GM21423 (cell line): ENCODE data around the gene TCL1B.
"Not testable (repeated sequence)": the region's sequence is repeated elsewhere in the genome, so short reads cannot be mapped to it uniquely, and the experiment has no call there.

Experiments used
- ATAC-seq: cut with Tn5 transposase; IDR thresholded peaks from one replicate; pipeline ENCODE4 v1.9.1; 2021; ENCODE audit warnings: mild to moderate bottlenecking, moderate library complexity; ENCODE audit not compliant: unreplicated experiment

Gene TCL1B

DNA sequence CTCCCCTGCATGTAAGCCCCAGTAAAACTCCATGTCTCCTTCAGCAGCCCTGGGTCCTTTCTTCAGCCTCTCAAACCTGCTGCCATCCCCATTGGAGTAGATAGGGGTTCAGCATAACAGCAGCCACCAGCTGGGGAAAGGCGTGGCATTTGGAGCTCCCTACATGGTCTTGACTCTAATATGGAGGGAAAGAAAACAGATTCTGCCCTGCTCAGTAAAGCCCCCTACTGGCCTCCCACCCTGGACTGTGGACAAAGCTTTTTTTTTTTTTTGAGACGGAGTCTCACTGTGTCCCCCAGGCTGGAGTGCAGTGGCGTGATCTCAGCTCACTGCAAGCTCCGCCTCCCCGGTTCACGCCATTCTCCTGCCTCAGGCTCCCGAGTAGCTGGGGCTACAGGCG, 20.7 kb upstream of the TCL1B start:
- not testable (repeated sequence) for ATAC-seq

DNA sequence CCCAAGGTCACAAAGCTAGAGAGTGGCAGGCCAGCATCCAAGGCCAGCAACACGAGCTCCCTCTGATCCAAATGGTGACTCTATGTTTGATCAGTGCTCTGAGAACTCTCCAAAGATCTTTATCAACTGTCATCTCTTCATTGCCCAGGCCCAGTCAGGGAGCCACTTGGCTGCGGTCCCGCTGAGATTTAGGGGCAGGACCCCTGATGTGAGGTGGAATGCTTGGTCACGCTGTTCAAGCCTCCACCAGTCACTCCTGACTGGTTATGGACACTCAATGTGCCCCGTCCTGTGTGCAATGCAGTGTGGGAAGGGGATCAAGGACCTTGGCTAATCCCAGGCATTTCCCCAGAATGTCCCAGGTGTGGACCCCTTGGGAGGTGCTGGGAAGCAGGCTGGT, 19.8 kb upstream of the TCL1B start:
- ATAC-seq: no peak

DNA sequence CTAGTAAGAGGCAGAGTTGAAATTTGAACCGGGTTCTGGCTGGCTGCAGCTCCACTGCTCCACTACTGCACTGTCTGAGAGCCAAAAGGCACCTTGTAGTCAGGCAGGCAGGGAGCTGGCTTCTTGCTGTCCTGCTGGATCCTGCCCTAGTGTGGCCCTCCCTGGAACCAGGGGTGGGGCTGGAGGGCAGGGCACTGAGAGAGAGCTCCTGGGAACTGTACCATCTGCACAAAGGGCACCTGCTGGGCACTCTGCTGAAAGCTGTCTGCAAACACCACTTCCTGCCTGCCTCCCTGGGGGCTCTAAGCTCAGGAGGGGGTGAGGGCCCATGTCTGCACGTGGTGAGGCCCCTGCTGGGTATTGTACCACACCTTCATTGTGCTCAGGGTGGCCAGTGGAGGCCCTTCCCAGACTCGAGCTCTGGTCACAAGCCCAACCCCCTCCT, 19.0 kb upstream of the TCL1B start:
- ATAC-seq: no peak

DNA sequence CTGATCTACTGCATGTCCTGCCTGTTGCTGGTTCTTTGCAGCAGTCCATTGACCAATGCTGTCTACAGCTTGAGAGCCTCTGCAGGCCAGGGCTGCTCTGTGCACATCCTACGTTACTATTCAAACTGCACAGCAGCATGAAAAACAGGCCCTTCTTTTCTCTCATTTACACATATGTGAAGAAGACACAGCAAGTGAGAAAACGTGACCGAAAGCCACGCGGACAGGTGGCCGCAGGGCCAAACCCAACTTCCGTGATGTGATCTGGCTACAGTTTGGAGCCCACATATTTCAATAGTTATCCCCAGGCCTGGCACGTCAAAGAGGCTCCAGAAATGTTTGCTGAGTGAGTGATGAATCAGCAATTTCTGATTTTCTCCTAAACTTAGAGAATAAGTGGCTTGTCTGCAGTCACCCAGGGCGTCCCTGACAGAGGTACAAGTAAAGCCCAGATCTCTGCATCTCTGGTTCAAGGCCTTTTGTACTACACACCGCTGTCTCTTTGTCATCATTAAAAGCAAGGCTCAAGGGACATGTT, 17.9 kb upstream of the TCL1B start:
- ATAC-seq: no peak

DNA sequence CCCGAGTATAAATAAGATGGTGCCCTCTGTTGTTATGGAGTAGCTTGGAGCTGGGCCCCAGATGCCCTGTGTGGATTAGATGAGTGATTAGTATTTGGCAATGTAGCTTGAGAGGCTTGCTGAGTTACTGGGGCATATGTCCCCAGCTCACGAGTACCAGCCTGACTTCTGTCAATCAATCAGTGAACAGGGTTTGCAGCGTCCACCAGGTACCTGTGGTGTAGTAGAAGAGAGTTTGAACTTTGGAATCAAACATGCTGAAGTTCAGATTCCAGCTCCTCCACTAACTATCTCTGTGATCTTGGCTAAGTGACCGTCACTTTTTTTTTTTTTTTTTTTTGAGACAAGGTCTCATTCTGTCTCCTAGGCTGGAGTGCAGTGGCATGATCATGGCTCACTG, 11.6 kb upstream of the TCL1B start:
- ATAC-seq: no peak

DNA sequence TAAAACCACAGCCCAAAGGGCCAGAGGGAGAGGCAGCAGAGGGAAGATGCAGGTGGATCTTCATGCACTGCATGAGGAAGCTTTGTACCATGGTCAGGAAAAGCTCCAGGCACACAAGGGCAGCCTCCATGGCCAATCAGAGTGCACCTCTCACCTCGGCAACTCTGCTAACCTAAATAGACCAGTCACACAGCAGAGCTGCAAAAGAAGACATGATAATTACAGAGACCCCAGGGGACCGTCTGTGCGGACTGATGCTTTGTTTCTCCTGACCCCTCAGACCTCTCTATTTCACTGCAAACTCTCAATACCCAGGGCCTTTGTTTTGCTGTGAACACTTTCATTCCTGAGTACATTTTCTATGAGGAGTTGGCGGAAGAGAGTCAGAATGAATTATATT, 10.7 kb upstream of the TCL1B start:
- ATAC-seq: no peak

DNA sequence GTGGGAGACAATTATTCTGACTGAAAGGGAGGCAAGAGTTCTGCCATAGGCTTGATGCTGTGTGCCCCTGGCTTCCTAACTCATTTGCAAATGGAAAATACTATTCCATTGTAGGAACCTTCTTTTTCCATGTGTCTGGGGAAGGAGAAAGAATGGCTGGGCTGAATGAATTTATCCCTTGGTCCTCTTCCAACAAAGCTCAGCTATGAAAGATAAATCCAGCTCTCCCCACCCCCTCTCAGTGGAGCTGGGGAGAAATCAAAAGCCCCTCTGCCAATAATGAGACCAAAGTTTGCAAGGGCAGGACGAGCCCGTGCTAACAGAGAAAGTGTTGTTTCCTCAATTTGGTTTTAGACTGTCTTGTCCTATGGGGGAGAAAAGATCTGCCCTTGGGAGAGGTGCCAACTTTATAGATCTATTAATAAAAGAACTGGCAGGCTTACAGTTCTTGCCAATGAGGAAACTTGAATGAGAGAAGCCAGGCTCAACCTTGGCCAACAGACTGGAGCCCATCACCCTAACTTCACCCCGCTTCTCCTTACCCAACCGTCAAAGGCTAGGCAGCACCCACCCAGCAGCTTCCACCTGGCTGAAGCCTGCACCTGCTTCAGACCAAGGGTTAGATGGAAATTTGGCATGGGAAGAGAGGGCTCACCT, 8.9 kb upstream of the TCL1B start:
- ATAC-seq: no peak

DNA sequence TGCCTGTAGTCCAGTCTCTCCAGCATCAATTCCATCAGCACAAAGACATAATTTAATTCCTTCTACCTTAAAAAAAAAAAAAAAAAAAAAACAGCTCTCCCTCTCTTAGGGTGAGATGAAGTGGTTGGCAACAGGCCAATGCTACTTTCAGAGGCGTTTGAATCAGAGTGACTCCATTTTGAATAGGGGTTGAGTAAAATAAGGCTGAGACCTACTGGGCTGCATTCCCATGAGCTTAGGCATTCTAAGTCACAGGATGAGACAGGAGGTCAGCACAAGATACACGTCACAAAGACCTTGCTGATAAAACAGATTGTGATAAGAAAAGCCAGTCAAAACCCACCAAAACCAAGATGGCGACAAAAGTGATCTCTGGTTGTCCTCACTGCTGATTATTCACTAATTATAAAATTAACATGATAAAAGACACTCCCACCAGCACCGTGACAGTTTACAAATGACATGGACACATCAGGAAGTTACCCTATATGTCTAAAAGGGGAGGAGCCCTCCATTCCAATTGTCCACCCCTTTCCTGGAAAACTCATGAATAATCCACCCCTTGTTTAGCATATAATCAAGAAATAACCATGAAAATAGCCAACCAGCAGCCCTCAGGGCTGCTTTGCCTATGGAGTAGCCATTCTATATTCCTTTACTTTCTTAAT, 6.9 kb upstream of the TCL1B start:
- no peak for ATAC-seq

DNA sequence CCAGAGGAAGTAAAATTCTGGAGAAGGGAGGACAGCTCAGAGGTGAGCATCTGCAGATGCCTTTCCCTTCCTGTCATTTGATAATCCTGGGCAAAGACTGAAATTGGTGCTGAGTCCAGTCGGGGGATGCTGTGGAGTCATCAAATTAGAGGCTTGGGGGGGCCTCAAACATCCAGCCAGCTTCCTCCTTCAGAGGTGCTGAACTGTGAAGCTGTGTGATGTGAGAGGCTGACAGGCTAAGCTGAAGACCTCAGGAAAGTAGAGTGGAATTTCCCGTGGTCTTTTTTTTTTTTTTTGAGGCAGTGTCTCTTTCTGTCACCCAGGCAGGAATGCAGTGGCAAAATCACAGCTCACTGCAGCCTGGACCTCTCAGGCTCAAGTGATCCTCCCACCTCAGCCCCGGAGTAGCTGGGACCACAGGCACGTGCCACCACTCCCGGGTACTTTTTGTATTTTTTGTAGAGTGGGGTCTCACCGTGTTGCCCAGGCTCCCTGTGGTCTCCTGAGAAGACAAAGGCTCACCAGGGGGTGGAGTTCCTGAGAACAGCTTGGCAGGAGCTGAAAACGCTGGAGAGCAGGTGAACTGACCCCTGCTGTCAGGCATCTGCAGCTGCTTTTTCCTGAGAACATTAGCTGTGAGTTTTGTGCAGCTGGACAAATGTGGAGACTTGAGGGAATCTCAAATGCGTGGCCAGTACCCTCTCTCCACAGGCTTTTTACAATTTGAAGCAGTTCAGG, 6.1 kb upstream of the TCL1B start:
- ATAC-seq: no peak

DNA sequence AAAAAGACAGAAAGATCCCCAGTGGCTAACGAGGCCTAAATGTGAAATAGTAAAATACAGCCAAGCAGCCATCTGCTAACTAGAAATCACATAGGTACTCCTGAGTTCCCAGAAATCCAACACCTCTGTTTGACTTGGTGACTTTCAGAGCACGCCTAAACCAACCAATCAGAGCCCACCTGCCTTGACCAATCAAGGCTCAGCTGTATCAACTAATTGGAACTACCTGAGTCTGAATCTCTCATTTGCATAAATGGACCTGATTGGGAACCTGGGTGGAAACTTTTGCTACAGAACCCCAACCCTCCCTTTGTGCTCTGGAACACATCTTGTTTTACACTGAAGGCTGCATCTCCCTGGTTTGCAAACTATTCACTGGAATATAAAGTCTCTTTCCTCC, 5.1 kb upstream of the TCL1B start:
- no peak for ATAC-seq

DNA sequence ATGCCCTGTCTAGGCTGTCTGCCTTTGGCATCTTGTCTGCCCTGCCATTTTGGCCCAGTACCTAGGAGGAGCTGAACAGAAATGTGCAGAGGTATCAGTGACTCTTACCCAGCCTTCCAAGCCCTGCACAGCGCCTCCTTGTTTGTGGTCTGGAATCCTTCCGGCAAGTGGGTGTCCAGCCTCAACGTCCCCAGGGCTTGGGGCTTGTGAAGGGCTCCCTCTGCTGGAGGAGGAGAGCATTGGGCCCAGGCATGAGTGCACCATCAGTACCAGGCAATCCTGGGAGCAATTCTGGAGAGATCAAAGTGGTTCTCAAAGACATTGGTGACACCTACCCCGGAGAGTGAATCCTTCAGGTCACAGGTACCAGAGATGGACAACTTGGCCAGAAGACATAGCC, 2.4 kb upstream of the TCL1B start:
- ATAC-seq: no peak

DNA sequence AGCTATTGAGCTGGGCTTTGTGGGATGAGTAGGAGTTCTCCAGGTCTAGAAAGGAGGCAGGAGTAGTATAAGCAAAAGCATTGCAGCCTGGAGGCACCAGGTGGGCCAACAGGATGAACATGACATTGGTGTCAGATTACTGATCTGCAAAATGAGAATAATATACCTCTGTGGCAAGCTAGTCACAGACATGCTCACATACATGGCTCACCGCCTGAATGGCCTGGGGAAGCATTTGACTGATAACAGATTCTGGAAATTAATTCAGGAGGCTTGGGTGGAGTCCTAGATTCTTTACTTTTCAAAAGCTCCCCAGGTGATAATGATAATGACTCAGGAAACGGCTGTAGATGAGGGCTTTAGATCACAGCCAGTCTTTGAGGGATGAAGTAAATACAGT, 709 bp downstream of the TCL1B start:
- ATAC-seq: no peak

DNA sequence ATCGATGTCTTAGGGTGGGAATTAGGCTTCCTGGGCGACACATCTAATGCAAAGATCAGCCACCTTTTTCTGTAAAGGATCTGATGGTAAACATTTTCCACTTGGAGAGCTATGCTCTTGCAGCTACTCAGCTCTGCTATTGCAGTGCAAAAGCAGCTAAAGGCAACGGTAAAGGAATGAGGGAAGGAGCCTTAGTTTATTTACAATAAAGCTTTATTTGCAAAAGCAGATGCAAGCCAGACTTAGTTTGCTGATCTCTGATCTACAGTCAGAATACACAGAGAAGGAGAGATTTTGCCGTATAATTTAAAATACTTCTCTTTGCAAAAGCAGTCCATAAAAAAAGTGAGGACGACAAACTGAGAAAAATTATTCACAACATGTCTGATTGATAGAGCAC, 3.2 kb downstream of the TCL1B start:
- no peak for ATAC-seq

DNA sequence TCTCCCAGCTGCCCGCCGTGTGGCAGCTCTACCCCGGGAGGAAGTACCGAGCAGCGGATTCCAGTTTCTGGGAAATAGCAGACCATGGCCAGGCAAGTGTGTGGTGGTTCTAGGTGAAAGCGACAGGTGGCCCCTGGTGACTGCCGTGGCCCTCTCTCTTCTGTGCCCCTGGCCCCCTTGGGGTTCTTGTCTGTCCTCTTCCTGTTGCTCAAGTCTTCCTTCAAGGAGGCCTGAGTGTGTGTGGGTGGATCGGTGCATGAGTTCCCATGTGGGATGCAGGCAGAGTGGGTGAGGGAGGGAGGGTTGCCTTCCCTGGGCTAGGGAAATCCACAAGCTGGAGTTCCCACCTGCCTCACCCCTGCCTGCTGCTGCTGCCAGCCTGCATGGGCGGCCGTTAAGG, 4.6 kb downstream of the TCL1B start:
- no peak for ATAC-seq

DNA sequence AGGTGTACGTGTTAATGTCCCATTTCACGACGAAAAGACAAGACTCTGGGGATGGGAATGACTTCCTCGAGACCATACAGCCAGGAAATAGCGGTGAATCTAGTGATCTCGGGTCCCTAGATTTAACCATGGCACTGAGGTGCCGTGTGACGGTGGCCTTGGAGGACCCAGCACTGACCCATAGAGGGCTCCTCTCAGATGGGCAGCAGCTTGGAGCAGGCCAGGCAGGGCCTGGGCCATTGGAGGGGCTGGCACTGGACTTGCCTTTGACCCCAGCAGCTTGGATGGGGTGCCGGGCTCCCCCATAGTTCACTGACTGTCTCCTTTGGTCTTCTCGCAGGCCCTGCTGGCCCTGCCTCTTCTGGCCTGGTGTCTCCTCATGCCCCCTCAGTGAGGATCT, 5.4 kb downstream of the TCL1B start:
- no peak for ATAC-seq

DNA sequence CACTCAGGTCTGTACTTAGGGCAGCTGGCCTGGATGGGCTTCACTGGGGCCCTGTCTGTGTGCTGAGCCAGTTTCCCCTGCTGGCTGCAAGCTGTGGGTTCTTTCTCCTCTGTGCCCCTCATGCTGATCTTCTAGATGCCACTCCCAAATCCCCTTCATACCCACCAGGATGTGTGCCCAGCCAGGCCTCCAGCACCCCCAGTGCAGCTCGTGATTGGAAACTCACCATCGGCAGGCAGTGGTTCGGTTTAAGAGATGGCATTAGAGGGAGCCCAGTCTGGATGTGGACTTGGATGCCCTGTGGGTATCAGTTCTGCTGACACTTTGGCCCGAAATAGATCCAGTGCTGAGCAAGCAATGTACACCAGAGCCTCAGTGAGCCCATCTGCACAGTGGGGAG, 5.9 kb downstream of the TCL1B start:
- ATAC-seq: no peak

DNA sequence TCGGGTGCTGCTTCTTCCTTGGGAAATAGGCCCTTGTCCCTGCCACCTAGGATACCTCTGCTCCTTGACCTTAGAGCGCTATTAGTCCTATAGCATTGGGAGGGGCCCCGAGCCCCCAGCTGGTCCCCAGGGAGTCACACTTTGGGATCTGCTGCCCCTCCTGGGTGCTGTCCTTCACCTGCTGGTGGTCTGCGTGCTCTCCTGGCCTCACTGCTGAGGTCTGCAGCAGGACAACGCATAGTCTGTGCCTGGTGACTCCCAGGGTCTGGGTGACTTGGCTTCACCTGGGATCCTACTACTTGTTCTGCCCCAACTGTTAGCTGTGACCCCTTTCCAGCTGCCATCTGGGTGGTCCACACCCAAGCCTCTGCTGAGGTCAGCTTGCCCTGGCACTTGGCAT, 8.8 kb downstream of the TCL1B start:
- no peak for ATAC-seq

DNA sequence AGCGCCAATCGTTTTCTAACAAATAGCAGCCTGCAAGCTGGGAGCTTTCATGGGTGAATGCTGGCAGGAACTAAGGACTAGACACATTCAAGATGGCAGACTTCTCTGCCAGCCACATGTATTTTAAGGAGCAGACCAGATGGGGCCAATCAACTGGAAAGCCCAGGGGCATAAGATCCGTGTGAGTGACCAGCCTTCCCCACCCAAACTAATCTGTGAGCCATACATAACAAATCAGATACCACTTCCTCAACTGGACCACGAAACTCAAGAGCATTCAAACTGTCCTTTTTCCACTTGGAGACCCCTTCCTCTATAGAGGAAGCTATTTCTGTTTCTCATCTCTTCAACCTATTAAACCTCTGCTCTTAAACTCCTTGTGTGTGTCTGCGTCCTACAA, 9.7 kb downstream of the TCL1B start:
- no peak for ATAC-seq

DNA sequence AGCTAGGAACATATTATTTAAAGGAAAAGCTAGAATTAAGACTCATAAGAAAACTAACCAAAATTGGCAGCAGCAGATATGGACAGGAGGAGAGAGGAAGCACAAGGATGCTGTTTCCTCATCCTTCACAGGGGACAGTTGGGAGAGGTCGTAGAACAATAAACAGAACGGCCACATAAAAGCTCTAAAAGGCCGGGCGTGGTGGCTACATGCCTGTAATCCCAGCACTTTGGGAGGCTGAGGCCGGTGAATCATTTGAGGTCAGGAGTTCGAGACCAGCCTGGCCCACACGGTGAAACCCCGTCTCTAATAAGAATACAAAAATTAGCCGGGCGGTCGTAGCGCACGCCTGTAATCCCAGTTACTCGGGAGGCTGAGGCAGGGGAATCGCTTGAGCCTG, 10.5 kb downstream of the TCL1B start:
- ATAC-seq: no peak

DNA sequence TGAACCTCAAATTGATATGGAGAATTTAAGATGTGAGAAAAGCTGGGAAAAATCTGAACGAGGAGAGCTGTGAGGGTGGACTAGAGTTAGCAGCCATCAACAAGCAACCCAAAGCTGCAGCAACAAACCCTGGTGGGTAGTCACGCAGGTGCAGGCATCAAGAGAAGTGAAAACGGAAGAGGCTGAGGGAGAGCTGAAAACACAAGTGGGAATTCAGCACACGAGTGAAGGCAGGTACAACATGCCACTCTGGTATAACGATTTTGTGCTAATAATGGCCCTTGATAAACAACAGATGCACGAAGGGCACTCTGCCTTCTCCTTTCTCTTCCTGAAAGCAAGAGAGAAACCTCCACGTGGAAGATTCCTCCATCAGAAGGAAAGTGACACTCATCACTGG, 11.5 kb downstream of the TCL1B start:
- peak; percentile 55 for ATAC-seq

DNA sequence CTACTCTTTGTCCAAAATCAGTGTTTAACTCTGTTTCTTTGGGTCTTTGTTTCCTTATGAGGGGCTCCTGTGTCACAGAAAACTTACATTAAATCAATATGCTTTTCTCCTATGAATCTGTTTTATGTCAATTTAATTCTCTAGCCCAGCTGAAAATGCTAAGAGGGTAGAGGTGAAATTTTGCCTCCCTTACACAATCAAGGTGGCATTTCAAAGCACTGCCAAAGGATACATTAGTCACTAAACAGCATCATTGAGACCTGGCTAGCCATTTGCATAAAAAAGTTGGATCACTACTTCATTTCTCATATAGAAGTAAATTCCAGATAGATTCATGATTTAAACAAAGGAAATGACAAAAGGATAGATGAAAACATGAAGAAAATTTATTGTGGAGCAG, 12.1 kb downstream of the TCL1B start:
- ATAC-seq: no peak

DNA sequence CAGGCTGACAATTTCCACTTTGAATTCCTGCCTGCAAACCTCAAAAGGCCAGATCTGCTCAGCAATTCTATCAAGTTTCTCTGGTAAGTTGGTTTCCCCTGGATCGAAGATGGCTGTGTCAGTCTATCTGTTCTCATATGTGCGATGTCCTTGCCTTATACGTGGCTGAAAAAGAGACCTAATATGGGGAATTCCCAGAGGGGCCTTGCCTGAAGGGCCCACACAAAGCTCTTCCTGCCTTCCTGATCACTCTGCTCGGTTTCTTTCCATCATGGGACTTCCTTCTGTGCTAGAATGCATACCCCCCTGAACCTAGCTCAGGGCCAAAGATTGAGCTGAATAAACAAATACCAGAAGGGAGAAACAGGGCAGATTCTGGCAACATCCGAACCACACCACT, 13.2 kb downstream of the TCL1B start:
- ATAC-seq: peak; percentile 48
